Body of pancreas (tissue), 4 donors: ENCODE data around the gene ACSL6. TPM values are rescaled to one million over a fixed set of nuclear protein-coding genes. Genes with fewer than 3 reads are reported as not detected.

ENCODE experiments used
- ATAC-seq: fragments of 150-250 bp; one replicate; pipeline ENCODE4 v1.9.1; 2016
- DNase-seq, 4 donors: peaks; one replicate each; pipeline ENCODE4 v3.0.0-alpha.2; 2019
- H3K27ac ChIP-seq, 4 donors: fragments of 200-600 bp; sonication (generic); 1 replicate in 3 of 4; 2 replicates in 1 of 4; pipeline versions ENCODE4 v1.5.1 to v1.6.1; 2016 to 2019; ENCODE audit warnings: mild to moderate bottlenecking in 1 of 4, mixed read lengths in 1 of 4, moderate library complexity in 1 of 4
- H3K27me3 ChIP-seq, 2 donors: fragments of 200-600 bp; sonication (generic); one replicate each; pipeline ENCODE4 v1.6.0; 2016; ENCODE audit warnings: mild to moderate bottlenecking in 1 of 2
- H3K36me3 ChIP-seq, 2 donors: fragments of 200-600 bp; sonication (generic); replicated peaks in 1 of 2; 2 replicates each; pipeline ENCODE4 v1.5.1; 2016; ENCODE audit warnings: low read depth in 2 of 2; ENCODE audit not compliant: insufficient read depth in 1 of 2
- H3K4me1 ChIP-seq: fragments of 200-600 bp; sonication (generic); one replicate; pipeline ENCODE4 v1.6.0; 2016
- H3K4me3 ChIP-seq, 2 donors: fragments of 200-600 bp; sonication (generic); 1 replicate in 1 of 2; 2 replicates in 1 of 2; pipeline ENCODE4 v1.5.1; 2016 to 2019
- H3K9me3 ChIP-seq, 3 donors: fragments of 200-600 bp; sonication (generic); 1 replicate in 2 of 3; 2 replicates in 1 of 3; pipeline ENCODE4 v1.5.1; 2016
- POLR2A ChIP-seq, 3 donors: fragments of 450-650 bp; IDR thresholded peaks; one replicate each; pipeline ENCODE4 v1.6.1; 2016; ENCODE audit warnings: antibody characterized with exemption in 3 of 3, mild to moderate bottlenecking in 2 of 3
- WGBS, 2 donors: methylation state at CpG; one replicate each; pipeline ENCODE4 v1.1.5; 2017; 5-methylcytosine and 5-hydroxymethylcytosine counted together
- intact Hi-C: fragments of 100-400 bp; cut with DNase I; formaldehyde crosslinking; loops from one replicate; pipeline ENCODE4 v1.15.1; 2023
- total RNA-seq, 2 donors: library from RNA; depleted of rRNA; stranded (reverse); fragments of >200 nt; gene quantifications; one replicate each; pipeline ENCODE4 v1.1.0, GENCODE V29; 2016
- TF ChIP-seq, protein P1 (sequence below), 7 experiments: fragments of 450-650 bp in 4 of 7; fragments of 200-600 bp in 3 of 7; sonication (generic) in 3 of 7; IDR thresholded peaks; one replicate each; pipeline ENCODE4 v1.5.1; 2016 to 2019; ENCODE audit warnings: antibody characterized with exemption in 7 of 7

Gene ACSL6
- total RNA-seq, 2 donors from 2014 or later, result 2.0 to 2.1 TPM

GRCh38 chr5:131945551-131946168 is 65.8 kb downstream of the ACSL6 start, which contains the start of gene MEIKIN:
MEIKIN (minus strand) TSS chr5:131945663; CDS start chr5:131945505, 158 bp downstream.
- Histone ChIP-seq H3K4me3 (no peak within 1 kb of the TSS), H3K27me3 (no peaks in the 10 kb centered on the region), H3K9me3 (no peaks in the 10 kb centered on the region), H3K27ac (no peak within 1 kb of the TSS), H3K36me3 (no peaks in the 10 kb centered on the region), H3K4me1 (peaks cover 3% of the 10 kb centered on the region)
- no peak for TF ChIP-seq POLR2A (IDR thresholded peaks at IDR 0.05)
- TF ChIP-seq, protein P1, sequence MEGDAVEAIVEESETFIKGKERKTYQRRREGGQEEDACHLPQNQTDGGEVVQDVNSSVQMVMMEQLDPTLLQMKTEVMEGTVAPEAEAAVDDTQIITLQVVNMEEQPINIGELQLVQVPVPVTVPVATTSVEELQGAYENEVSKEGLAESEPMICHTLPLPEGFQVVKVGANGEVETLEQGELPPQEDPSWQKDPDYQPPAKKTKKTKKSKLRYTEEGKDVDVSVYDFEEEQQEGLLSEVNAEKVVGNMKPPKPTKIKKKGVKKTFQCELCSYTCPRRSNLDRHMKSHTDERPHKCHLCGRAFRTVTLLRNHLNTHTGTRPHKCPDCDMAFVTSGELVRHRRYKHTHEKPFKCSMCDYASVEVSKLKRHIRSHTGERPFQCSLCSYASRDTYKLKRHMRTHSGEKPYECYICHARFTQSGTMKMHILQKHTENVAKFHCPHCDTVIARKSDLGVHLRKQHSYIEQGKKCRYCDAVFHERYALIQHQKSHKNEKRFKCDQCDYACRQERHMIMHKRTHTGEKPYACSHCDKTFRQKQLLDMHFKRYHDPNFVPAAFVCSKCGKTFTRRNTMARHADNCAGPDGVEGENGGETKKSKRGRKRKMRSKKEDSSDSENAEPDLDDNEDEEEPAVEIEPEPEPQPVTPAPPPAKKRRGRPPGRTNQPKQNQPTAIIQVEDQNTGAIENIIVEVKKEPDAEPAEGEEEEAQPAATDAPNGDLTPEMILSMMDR (IDR thresholded peaks at IDR 0.05), result no peak
- WGBS, 2 donors, result 84% methylated on average over 24 of the region's 24 CpGs
- intact Hi-C loops, result no loop called here
- ATAC-seq (no peak), DNase-seq (no peak)

- Histone ChIP-seq H3K27me3 (no peaks in the 10 kb centered on the region), H3K27ac (no peak overlapping the region), H3K4me1 (peaks cover 3% of the 10 kb centered on the region), H3K9me3 (no peaks in the 10 kb centered on the region), H3K4me3 (no peak overlapping the region), H3K36me3 (no peaks in the 10 kb centered on the region)
- DNase-seq (peak in 1 of 4 donors; percentile 16), ATAC-seq (no peak)
- TF ChIP-seq POLR2A (IDR thresholded peaks at IDR 0.05), result no peak
- TF ChIP-seq, protein P1 (IDR thresholded peaks at IDR 0.05), result no peak
- intact Hi-C loops, result no loop called here
- WGBS, 2 donors, result 84 to 86% methylated on average over 32 to 34 of the region's 37 CpGs
These were observed 66.5 kb downstream of the ACSL6 start for GRCh38 chr5:131944702-131945550.

- Histone ChIP-seq H3K36me3 (no peaks in the 10 kb centered on the region), H3K27me3 (no peaks in the 10 kb centered on the region), H3K4me3 (no peak overlapping the region), H3K27ac (no peak overlapping the region), H3K4me1 (peaks cover 3% of the 10 kb centered on the region), H3K9me3 (no peaks in the 10 kb centered on the region)
- no peak for TF ChIP-seq POLR2A (IDR thresholded peaks at IDR 0.05)
- TF ChIP-seq, protein P1 (IDR thresholded peaks at IDR 0.05), result no peak
- DNase-seq, result no peak
- no peak for ATAC-seq
- 88 to 100% methylated on average over 2 of the region's 2 CpGs for WGBS, 2 donors
- intact Hi-C loops, result no loop called here
These were observed 67.5 kb downstream of the ACSL6 start for GRCh38 chr5:131943916-131944315.

- Histone ChIP-seq H3K36me3 (no peaks in the 10 kb centered on the region), H3K27ac (no peak overlapping the region), H3K27me3 (no peaks in the 10 kb centered on the region), H3K4me3 (no peak overlapping the region), H3K4me1 (no peaks in the 10 kb centered on the region), H3K9me3 (no peaks in the 10 kb centered on the region)
- TF ChIP-seq, protein P1 (IDR thresholded peaks at IDR 0.05), result no peak
- no peak for TF ChIP-seq POLR2A (IDR thresholded peaks at IDR 0.05)
- intact Hi-C loops, result no loop called here
- DNase-seq (no peak), ATAC-seq (no peak)
These were observed 69.4 kb downstream of the ACSL6 start for GRCh38 chr5:131942016-131942415.
